GM19351 (cell line): ENCODE results near the gene GTF2A1.
A peak's percentile ranks its signal among the peaks of the same experiment; 100 is the strongest.
"Not testable (repeated sequence)": the region's sequence is repeated elsewhere in the genome, so short reads cannot be mapped to it uniquely, and the experiment has no call there.

ENCODE experiments used
- ATAC-seq: cut with Tn5 transposase; IDR thresholded peaks from one replicate; pipeline ENCODE4 v1.9.1; 2021; ENCODE audit warnings: mild to moderate bottlenecking, moderate library complexity; ENCODE audit not compliant: unreplicated experiment

GTF2A1 gene

GRCh38 chr14:81233615-81234014 lies 12.9 kb upstream of the GTF2A1 start:
- no peak for ATAC-seq

- ATAC-seq = no peak
Observed at GRCh38 chr14:81231540-81231939, 10.8 kb upstream of the GTF2A1 start.

GRCh38 chr14:81224222-81224621 lies 3.5 kb upstream of the GTF2A1 start:
- ATAC-seq = no peak

- ATAC-seq = not testable (repeated sequence)
Observed at GRCh38 chr14:81223788-81224187, 3.0 kb upstream of the GTF2A1 start.

- ATAC-seq = no peak
Observed at GRCh38 chr14:81222691-81223090, 1.9 kb upstream of the GTF2A1 start.

GRCh38 chr14:81222126-81222525 lies 1.4 kb upstream of the GTF2A1 start:
- ATAC-seq = no peak

- no peak for ATAC-seq
Observed at GRCh38 chr14:81221579-81222102, 882 bp upstream of the GTF2A1 start.

GRCh38 chr14:81220580-81220829 lies 254 bp downstream of the GTF2A1 start:
- ATAC-seq = no peak

GRCh38 chr14:81219759-81220579 lies 790 bp downstream of the GTF2A1 start:
- peak; percentile 8 for ATAC-seq

GRCh38 chr14:81219210-81219758 lies 1.5 kb downstream of the GTF2A1 start:
- peak; percentile 53 for ATAC-seq

- peak; percentile 83 for ATAC-seq
Observed at GRCh38 chr14:81211844-81212243, 8.9 kb downstream of the GTF2A1 start.

- peak; percentile 54 for ATAC-seq
Observed at GRCh38 chr14:81209167-81209836, 11.5 kb downstream of the GTF2A1 start.

- no peak for ATAC-seq
Observed at GRCh38 chr14:81208489-81208888, 12.3 kb downstream of the GTF2A1 start.

- ATAC-seq = no peak
Observed at GRCh38 chr14:81206115-81206514, 14.6 kb downstream of the GTF2A1 start.

- ATAC-seq = no peak
Observed at GRCh38 chr14:81205639-81206038, 15.1 kb downstream of the GTF2A1 start.

GRCh38 chr14:81200054-81200453 lies 20.7 kb downstream of the GTF2A1 start:
- ATAC-seq = no peak

- ATAC-seq = no peak
Observed at GRCh38 chr14:81199084-81199483, 21.7 kb downstream of the GTF2A1 start.

GRCh38 chr14:81198651-81199050 lies 22.1 kb downstream of the GTF2A1 start:
- no peak for ATAC-seq

GRCh38 chr14:81193924-81194633 lies 26.7 kb downstream of the GTF2A1 start:
- ATAC-seq = peak; percentile 78

GRCh38 chr14:81192594-81192993 lies 28.2 kb downstream of the GTF2A1 start:
- no peak for ATAC-seq

- peak; percentile 87 for ATAC-seq
Observed at GRCh38 chr14:81187832-81188522, 32.8 kb downstream of the GTF2A1 start.
